ENCODE results near the gene HM13. TPM values are rescaled to one million over a fixed set of nuclear protein-coding genes. Genes with fewer than 3 reads are reported as not detected.

The HM13 gene
- polyA plus RNA-seq, 2 of the 4 experiments (the other 2 are of a cell fraction), result 164 to 178 TPM

- H3K9me3 ChIP-seq, result no peaks in the 10 kb centered on the region
- ChIA-PET CTCF (interaction anchor here (1.0 to 31.2 kb wide), 3 partner anchors 9 to 57 kb away, joined by 3 to 966 read pairs (median 549); partner anchors contain the start of gene ID1), POLR2A (no interaction called here)
- no peak for FAIRE-seq
- no peak for TF ChIP-seq RFX5 (IDR thresholded peaks at IDR 0.05)
- TF ChIP-seq SREBF2 (IDR thresholded peaks at IDR 0.05), result no peak
- no peak for TF ChIP-seq RARB (CRISPR knock-in tag; IDR thresholded peaks at IDR 0.05)
- no peak for TF ChIP-seq EHMT2 (IDR thresholded peaks at IDR 0.05; ENCODE audit: low read depth)
- ATAC-seq, result no peak
- H3K4me2 ChIP-seq, result no peak overlapping the region
- H3K27ac ChIP-seq, result no peak overlapping the region
- WGBS (ENCODE audit: missing lambda C conversion rate), result 91% methylated on average over 13 of the region's 13 CpGs
- DNase-seq (ENCODE audit: low read depth in 1 of 2, low spot score in 1 of 2), result no peak
- H3K4me3 ChIP-seq, result no peak overlapping the region
- no peaks in the 10 kb centered on the region for H3K4me1 ChIP-seq
Measured at GRCh38 chr20:31550099-31550498, 35.9 kb downstream of the HM13 start.

DNA sequence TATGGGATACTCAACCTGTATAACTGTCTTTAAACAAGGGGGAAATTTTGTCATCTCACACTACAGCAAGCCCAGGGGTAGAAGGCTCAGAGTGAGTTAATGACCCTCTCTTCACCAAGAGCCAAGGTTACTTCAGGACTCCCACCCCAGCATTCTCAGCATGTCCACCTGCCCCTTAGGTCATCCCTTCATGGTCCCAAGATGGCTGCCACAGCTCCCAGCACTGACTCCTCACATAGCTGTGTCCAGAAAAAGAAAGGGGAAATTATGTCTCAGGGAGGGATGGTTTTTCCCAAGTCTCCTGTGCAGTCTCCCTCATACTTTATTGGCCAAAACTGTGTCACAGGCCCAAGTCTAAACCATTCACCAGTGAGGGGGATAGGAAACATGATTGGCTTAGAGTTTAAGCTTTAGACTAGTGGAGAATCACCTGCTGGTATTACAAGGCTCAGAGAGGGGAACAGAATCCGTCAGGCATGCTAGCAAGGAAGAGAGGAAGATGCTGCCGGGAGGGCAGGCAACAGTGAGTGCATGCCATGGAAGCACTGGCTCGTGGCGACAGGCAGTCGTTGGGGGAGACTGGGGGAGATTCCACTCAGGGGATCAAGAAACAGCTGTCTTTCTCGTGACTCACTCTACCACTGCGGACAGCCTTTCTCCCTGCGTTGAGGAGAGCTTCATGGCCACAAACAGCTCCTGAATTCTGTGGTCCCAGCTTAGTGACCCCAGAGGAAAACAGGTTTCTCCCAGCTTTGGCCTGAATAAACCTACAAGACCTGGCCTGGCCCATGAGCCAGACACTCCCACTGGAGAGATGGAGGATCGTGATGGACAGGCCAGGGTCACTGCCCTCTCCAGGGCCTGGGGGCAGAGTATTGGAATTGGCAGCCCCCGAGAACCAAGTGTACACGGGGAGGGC lies 37.2 kb downstream of the HM13 start:
- Histone ChIP-seq H3K4me2 (no peak overlapping the region), H3K4me1 (no peaks in the 10 kb centered on the region), H3K27ac (no peak overlapping the region), H3K4me3 (no peak overlapping the region), H3K9me3 (no peaks in the 10 kb centered on the region)
- 93% methylated on average over 11 of the region's 11 CpGs for WGBS (ENCODE audit: missing lambda C conversion rate)
- FAIRE-seq, result no peak
- no peak for ATAC-seq
- POLR2A ChIA-PET, result interaction anchor here (1.7 kb wide), 1 partner anchor 53 kb away, joined by 6 read pairs; the partner anchor contains the start of gene ID1
- DNase-seq (ENCODE audit: low read depth in 1 of 2, low spot score in 1 of 2), result no peak
- CTCF ChIA-PET, result interaction anchor here (0.8 to 31.2 kb wide), 7 partner anchors 3 to 172 kb away, joined by 3 to 966 read pairs (median 16); partner anchors contain the start of gene ID1
- TF ChIP-seq KDM5A (IDR thresholded peaks at IDR 0.05) (no peak), JUNB (IDR thresholded peaks at IDR 0.05) (no peak), ELK1 (IDR thresholded peaks at IDR 0.05; ENCODE audit: low read depth, low read length) (no peak), EHF (CRISPR knock-in tag; IDR thresholded peaks at IDR 0.05) (no peak), RARB (CRISPR knock-in tag; IDR thresholded peaks at IDR 0.05) (no peak), E2F6 (IDR thresholded peaks at IDR 0.05; ENCODE audit: borderline replicate concordance, low read depth) (no peak), HDAC2 (IDR thresholded peaks at IDR 0.05) (no peak), NFE2L2 (conservative IDR thresholded peaks at IDR 0.05; ENCODE audit: low read length) (no peak), MAZ (IDR thresholded peaks at IDR 0.05; ENCODE audit: borderline replicate concordance, low read depth, low read length) (no peak), CBX2 (IDR thresholded peaks at IDR 0.05; ENCODE audit: borderline replicate concordance, low read depth) (no peak), ZFP36 (IDR thresholded peaks at IDR 0.05; ENCODE audit: borderline replicate concordance, partially characterized antibody) (no peak), ESRRA (IDR thresholded peaks at IDR 0.05; ENCODE audit: borderline replicate concordance, low read length) (no peak), CHD4 (IDR thresholded peaks at IDR 0.05; ENCODE audit: borderline replicate concordance) (no peak), JUN (IDR thresholded peaks at IDR 0.05) (no peak), CTCF (IDR thresholded peaks at IDR 0.05) (no peak), CBX8 (IDR thresholded peaks at IDR 0.05) (no peak)

Data from A549 (cell line).